Measurements from ENCODE around the gene AXL. TPM values are rescaled to one million over a fixed set of nuclear protein-coding genes. Genes with fewer than 3 reads are reported as not detected.

Gene AXL
- total RNA-seq, 1 experiment from 2014 or later: 128 TPM

DNA sequence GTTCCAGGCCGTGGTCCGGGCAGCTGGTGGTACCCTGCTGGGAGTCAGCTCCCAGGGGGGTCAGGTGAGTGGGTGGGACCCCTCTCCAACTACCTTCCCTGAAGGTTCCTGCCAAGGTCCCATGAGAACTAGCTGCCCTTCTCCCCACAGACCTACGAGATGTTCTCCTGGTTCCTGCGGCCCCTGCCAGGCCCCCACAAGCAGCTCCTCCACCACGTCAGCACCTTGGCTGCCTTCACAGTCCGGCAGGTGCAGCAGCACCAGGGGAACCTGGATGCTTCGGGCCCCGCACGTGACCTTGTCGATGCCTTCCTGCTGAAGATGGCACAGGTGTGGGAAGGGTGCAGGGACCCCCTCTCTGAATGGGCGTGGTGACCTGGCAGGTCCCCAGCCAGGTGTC is 20.5 kb upstream of the AXL start:
- ATAC-seq: no peak
- intact Hi-C loops (cut with micrococcal nuclease; ENCODE audit: unreplicated experiment) (no loop called here), in situ Hi-C loops (cut with HindIII; ENCODE audit: low pct_unique_long_range_greater_than_20kb, low sequenced_read_pairs) (no loop called here)
- H3K27ac ChIP-seq (ENCODE audit: low read length): no peak overlapping the region
- H3K4me1 ChIP-seq (ENCODE audit: control insufficient read depth, insufficient read depth, low read length): no peaks in the 10 kb centered on the region
- no peaks in the 10 kb centered on the region for H3K36me3 ChIP-seq (ENCODE audit: control insufficient read depth, insufficient read depth, low read length)
- no peaks in the 10 kb centered on the region for H3K9me3 ChIP-seq (ENCODE audit: control insufficient read depth, insufficient read depth, low read depth, low read length)
- CTCF ChIA-PET: no interaction called here
- no TSS peak for BruUV-seq (replicated peaks)
- TF ChIP-seq REST (IDR thresholded peaks at IDR 0.05; ENCODE audit: insufficient read depth in 1 of 2, low read depth in 2 of 2, low read length in 1 of 2) (no peak), TCF7L2 (IDR thresholded peaks at IDR 0.05; ENCODE audit: low read depth, low read length) (no peak), POLR2AphosphoS5 (IDR thresholded peaks at IDR 0.05; ENCODE audit: low read depth, low read length) (no peak), SIN3A (IDR thresholded peaks at IDR 0.05; ENCODE audit: borderline replicate concordance, insufficient read depth, low read depth, low read length) (no peak)
- TF ChIP-seq, protein P1, sequence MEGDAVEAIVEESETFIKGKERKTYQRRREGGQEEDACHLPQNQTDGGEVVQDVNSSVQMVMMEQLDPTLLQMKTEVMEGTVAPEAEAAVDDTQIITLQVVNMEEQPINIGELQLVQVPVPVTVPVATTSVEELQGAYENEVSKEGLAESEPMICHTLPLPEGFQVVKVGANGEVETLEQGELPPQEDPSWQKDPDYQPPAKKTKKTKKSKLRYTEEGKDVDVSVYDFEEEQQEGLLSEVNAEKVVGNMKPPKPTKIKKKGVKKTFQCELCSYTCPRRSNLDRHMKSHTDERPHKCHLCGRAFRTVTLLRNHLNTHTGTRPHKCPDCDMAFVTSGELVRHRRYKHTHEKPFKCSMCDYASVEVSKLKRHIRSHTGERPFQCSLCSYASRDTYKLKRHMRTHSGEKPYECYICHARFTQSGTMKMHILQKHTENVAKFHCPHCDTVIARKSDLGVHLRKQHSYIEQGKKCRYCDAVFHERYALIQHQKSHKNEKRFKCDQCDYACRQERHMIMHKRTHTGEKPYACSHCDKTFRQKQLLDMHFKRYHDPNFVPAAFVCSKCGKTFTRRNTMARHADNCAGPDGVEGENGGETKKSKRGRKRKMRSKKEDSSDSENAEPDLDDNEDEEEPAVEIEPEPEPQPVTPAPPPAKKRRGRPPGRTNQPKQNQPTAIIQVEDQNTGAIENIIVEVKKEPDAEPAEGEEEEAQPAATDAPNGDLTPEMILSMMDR (IDR thresholded peaks at IDR 0.05): no peak
- POLR2A ChIA-PET: no interaction called here
- no peaks in the 10 kb centered on the region for H3K27me3 ChIP-seq (ENCODE audit: control insufficient read depth, insufficient read depth, low read length)
- no peak overlapping the region for H3K4me3 ChIP-seq (ENCODE audit: low read depth in 2 of 2, low read length in 2 of 2)
- DNase-seq (ENCODE audit: low read depth, low spot score): no peak

DNA sequence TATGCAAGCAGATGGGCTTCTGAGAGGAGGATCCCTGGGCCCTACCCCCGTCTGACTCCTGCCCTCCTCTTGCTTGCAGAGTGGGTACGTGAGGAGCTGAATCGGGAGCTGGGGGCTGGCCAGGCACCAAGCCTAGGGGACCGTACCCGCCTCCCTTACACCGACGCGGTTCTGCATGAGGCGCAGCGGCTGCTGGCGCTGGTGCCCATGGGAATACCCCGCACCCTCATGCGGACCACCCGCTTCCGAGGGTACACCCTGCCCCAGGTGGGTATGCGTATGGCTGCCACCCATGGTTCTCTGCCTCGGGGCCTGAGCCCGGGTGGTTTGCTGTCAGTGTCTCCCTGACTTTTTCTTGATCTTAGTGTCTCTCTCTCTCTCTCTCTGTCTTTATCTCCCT is 15.7 kb upstream of the AXL start:
- no peaks in the 10 kb centered on the region for H3K27me3 ChIP-seq (ENCODE audit: control insufficient read depth, insufficient read depth, low read length)
- POLR2A ChIA-PET: no interaction called here
- ATAC-seq (no peak), DNase-seq (ENCODE audit: low read depth, low spot score) (no peak)
- H3K9me3 ChIP-seq (ENCODE audit: control insufficient read depth, insufficient read depth, low read depth, low read length): no peaks in the 10 kb centered on the region
- CTCF ChIA-PET: interaction anchor here (0.9 kb wide), 1 partner anchor 20 kb away, joined by 5 read pairs; no protein-coding TSS in a partner anchor
- no peaks in the 10 kb centered on the region for H3K4me1 ChIP-seq (ENCODE audit: control insufficient read depth, insufficient read depth, low read length)
- H3K4me3 ChIP-seq (ENCODE audit: low read depth in 2 of 2, low read length in 2 of 2): no peak overlapping the region
- in situ Hi-C loops (cut with HindIII; ENCODE audit: low pct_unique_long_range_greater_than_20kb, low sequenced_read_pairs): no loop called here
- no peaks in the 10 kb centered on the region for H3K36me3 ChIP-seq (ENCODE audit: control insufficient read depth, insufficient read depth, low read length)
- TF ChIP-seq REST (IDR thresholded peaks at IDR 0.05; ENCODE audit: insufficient read depth in 1 of 2, low read depth in 2 of 2, low read length in 1 of 2) (no peak), POLR2AphosphoS5 (IDR thresholded peaks at IDR 0.05; ENCODE audit: low read depth, low read length) (no peak), TCF7L2 (IDR thresholded peaks at IDR 0.05; ENCODE audit: low read depth, low read length) (no peak)
- TF ChIP-seq, protein P1 (IDR thresholded peaks at IDR 0.05): no peak
- no peak overlapping the region for H3K27ac ChIP-seq (ENCODE audit: low read length)
- intact Hi-C loops (cut with micrococcal nuclease; ENCODE audit: unreplicated experiment): no loop called here
- BruUV-seq (replicated peaks): no TSS peak

Measured in Panc1 (cell line).